MM.1S (cell line): Measurements from ENCODE around the gene DSN1.

Experiments used
- EZH2 ChIP-seq: fragments of 300-600 bp; sonication (generic); optimal IDR thresholded peaks from 2 replicates; pipeline ENCODE3; 2017; ENCODE audit warnings: low read depth, mild to moderate bottlenecking, antibody characterized with exemption, low read length, mixed read lengths
- EZH2phosphoT487 ChIP-seq: fragments of 300-600 bp; sonication (generic); IDR thresholded peaks from 2 replicates; pipeline ENCODE4 v1.6.1; 2018; ENCODE audit warnings: antibody characterized with exemption, low read length
- TF ChIP-seq, protein P1 (sequence below): fragments of 300-600 bp; sonication (generic); IDR thresholded peaks from 2 replicates; pipeline ENCODE4 v1.5.1; 2016; ENCODE audit warnings: antibody characterized with exemption, low read length, mixed read lengths

GRCh38 chr20:36806049-36806448 lies 32.5 kb upstream of the DSN1 start:
- TF ChIP-seq, protein P1, sequence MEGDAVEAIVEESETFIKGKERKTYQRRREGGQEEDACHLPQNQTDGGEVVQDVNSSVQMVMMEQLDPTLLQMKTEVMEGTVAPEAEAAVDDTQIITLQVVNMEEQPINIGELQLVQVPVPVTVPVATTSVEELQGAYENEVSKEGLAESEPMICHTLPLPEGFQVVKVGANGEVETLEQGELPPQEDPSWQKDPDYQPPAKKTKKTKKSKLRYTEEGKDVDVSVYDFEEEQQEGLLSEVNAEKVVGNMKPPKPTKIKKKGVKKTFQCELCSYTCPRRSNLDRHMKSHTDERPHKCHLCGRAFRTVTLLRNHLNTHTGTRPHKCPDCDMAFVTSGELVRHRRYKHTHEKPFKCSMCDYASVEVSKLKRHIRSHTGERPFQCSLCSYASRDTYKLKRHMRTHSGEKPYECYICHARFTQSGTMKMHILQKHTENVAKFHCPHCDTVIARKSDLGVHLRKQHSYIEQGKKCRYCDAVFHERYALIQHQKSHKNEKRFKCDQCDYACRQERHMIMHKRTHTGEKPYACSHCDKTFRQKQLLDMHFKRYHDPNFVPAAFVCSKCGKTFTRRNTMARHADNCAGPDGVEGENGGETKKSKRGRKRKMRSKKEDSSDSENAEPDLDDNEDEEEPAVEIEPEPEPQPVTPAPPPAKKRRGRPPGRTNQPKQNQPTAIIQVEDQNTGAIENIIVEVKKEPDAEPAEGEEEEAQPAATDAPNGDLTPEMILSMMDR = no peak
- TF ChIP-seq EZH2 (no peak), EZH2phosphoT487 (no peak)
